ENCODE measurements around the gene HPGD.
"Not testable (repeated sequence)": the region's sequence is repeated elsewhere in the genome, so short reads cannot be mapped to it uniquely, and the experiment has no call there.

HPGD gene

GRCh38 chr4:174524242-174524641 lies 2.0 kb upstream of the HPGD start:
- no peak for DNase-seq

DNA sequence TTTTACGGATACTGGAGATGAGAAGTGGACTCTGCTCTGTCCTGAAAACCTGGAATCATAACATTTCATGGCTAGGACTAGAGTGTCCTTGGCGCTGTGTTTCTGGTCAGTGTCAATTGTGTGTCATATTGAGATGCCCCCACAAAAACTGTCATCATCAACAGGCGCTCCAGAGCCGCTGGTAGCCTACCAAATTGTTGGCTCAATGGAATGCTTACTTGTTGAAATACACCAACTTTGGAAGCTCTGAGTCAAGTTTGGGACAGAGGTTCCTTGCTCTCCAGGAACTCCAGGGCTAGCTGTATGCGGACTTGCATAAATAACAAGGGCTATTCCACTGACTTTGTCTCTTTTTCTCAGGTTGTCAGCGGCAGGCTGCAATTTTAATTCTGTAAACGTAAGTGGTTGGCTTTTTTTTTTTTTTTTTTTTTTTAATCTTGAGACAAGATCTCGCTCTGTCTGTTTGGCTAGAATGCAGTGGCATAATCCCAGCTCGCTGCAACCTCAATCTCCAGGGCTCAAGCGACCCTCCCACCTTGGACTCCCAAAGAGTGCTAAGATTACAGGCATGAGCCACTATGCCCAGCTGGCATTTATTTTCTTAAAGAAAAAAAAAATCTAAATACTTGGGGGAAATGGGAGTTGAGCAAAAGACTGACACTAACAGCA lies 871 bp upstream of the HPGD start:
- DNase-seq = no peak

- DNase-seq = no peak
Observed at GRCh38 chr4:174521800-174522182, 497 bp downstream of the HPGD start.

- no peak for DNase-seq
Observed at GRCh38 chr4:174520660-174521059, 1.6 kb downstream of the HPGD start.

- no peak for DNase-seq
Observed at GRCh38 chr4:174517502-174518445, 4.5 kb downstream of the HPGD start.

GRCh38 chr4:174516794-174517193 lies 5.5 kb downstream of the HPGD start:
- no peak for DNase-seq

- no peak for DNase-seq
Observed at GRCh38 chr4:174516345-174516744, 5.9 kb downstream of the HPGD start.

- DNase-seq = no peak
Observed at GRCh38 chr4:174512745-174513144, 9.5 kb downstream of the HPGD start.

GRCh38 chr4:174505892-174506291 lies 16.4 kb downstream of the HPGD start:
- no peak for DNase-seq

DNA sequence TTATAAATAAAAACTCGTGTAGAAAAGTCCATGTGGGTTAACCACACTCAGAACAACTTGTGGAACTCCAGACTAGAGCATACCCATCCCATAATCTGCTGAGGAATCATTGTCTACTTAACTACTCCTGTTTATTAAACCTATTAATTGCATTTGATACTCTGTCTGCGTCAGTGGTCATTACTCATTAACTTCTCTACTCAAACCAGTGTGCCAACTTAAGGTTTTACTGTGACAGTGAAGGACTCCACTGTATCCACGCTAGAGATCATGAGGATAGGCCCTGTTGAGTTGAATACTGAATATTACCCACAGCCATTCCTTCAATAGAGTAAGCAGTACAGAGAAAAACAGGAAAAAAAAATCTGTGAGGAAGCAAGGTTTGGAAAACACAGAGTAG lies 17.3 kb downstream of the HPGD start:
- no peak for DNase-seq

DNA sequence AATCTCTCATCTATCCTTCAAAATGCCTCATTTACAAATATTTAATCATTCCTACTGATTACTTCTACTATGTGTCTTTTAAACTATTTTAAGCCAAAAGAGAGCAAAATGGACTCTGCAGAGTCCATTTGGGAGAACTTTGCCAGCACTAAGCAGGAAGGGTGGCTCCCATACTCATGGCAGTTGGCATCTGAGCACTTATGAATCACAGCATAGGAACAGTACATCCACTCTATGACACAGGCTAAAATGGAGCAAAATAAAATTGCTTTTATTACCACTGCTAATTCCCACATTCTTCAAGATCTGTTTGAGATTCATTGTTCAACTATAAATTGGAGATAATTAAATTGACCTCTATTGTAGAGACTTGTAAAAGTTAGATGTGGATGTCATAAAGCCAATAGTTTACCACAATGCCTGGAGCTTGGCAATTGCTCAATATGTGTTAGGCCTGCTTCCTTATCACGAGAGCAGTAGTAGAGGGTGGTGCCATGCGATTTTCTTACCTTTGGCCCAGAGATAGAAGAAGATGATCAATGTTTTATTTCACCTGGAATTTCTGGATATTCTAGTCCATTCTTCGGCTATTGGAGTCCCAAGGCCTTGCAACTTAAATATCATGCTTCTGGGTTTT lies 19.1 kb downstream of the HPGD start:
- no peak for DNase-seq

GRCh38 chr4:174496631-174497432 lies 25.5 kb downstream of the HPGD start:
- no peak for DNase-seq

- no peak for DNase-seq
Observed at GRCh38 chr4:174495626-174496025, 26.7 kb downstream of the HPGD start.

GRCh38 chr4:174494726-174495125 lies 27.6 kb downstream of the HPGD start:
- DNase-seq = no peak

DNA sequence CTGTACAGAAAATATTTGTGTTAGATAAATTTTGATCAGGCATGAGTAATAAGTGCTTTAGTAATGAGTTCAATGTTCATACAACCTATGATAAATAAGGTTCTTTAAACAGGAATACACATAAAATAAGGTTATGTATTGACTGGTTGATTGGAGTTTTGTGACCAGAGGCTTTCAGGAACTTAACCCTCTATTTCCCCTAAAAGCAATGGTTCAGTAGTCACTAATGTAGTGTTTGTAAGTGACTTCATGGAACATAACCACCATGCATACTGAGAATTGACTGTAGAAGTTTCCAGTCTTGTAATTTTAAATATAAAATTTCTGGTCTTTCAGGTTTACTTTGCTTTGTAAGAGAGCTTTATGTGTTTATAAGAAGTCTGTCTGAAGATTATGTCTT lies 28.1 kb downstream of the HPGD start:
- DNase-seq = no peak

DNA sequence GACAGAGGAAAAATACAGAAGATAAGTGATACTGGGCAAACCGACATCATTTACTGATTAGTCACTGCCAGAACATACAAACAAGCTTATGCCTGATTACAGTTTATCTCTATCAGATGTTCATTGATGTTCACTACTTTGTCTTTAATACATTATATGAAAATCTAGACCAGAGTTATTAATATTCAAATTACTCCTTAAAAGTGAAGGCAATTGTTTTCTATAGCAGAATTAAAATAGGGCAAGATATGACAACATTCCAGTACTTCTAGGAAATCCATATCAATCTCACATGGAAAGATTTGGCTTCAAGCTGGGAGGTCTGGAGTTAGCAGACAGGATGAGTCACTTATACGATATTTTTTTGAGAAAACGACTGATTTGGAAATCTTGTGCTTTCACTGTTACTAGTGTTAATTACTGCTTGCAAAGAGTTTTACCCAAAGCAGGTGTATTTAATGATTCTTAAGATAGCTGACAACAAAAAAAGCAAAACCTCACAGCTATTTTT lies 31.8 kb downstream of the HPGD start:
- no peak for DNase-seq

DNA sequence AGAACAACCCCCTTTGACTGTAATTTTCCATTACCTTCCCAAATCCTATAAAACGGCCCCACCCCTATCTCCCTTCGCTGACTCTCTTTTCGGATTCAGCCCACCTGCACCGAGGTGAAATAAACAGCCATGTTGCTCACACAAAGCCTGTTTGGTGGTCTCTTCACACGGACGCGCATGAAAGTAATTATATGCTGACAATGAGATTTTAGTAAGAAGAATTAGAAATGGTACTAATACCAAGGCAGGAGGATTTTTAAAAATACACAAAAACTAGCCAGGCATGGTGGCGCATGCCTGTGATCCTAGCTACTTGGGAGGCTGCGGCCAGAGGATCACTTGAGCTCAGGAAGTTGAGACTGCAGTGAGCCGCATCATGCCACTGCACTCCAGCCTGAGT lies 33.9 kb downstream of the HPGD start:
- not testable (repeated sequence) for DNase-seq

GRCh38 chr4:174485025-174485424 lies 37.3 kb downstream of the HPGD start:
- DNase-seq = no peak

- DNase-seq = no peak
Observed at GRCh38 chr4:174483792-174484191, 38.5 kb downstream of the HPGD start.

DNA sequence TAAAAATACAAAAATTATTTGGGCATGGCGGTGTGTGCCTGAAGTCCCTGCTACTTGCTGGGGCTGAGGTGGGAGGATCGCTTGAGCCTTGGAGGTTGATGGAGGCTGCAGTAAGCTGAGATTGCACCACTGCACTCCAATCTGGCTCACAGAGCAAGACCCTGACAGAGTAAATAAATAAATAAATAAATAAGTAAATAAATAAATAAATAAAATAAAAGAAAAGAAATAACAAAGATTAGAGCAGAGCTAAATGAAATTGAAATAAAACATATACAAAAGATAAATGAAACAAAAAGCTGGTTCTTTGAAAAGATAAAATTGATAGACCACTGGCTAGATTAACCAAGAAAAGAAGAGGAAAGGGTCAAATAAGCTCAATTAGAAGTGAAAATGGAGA lies 43.1 kb downstream of the HPGD start:
- DNase-seq = no peak

- DNase-seq = no peak
Observed at GRCh38 chr4:174475528-174475927, 46.8 kb downstream of the HPGD start.

DNA sequence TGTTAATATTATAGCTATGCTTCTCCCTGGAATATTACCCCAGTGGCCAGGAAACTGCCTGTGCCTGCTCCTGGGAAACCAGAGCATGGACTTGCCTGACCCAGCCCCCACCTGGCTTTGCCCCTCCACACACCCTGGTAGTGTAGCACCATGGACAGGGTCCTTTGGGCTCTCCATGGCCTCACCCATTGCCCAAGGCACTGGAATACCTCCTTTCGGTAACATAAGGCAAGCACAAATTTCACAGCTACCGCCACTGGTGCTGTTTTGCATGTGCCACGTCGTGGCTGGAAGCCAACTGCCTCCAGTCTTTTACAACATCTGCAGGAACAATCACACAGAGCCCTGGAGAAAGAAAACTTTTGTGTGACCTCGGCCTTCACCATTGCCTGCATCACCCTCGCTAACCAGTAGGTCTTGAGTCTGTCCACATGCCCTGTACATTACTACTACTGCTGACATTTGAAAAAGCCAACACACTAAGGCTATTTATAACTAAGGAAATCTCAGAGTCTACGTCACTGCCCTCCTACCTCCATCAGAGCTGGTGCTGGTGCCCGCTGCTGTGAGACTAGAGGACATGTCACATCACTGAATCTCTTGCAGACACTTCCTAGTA lies 47.7 kb downstream of the HPGD start:
- no peak for DNase-seq
